GM19239 (cell line): Measurements from ENCODE around the gene SDHAF3.
A peak's percentile ranks its signal among the peaks of the same experiment; 100 is the strongest.
"Not testable (repeated sequence)": the region's sequence is repeated elsewhere in the genome, so short reads cannot be mapped to it uniquely, and the experiment has no call there.

Source experiments
- DNase-seq: peaks from one replicate; pipeline ENCODE4 v3.0.0; 2011; ENCODE audit warnings: low spot score; ENCODE audit not compliant: insufficient read length
- FAIRE-seq: peaks from 2 replicates; lab custom pipeline; 2011; peaks lifted over from hg19 to GRCh38; lab: Jason Lieb, UNC

Gene SDHAF3

GRCh38 chr7:97117372-97118188, at the start of gene SDHAF3:
SDHAF3 (plus strand) TSS chr7:97117698; CDS start chr7:97117724, 26 bp downstream.
- peak; percentile 79 for DNase-seq
- peak; percentile 98 for FAIRE-seq

GRCh38 chr7:97072025-97072424, 45.5 kb upstream of the SDHAF3 start:
- FAIRE-seq, DNase-seq: not testable (repeated sequence)

- FAIRE-seq = no peak
- DNase-seq = no peak
Observed at GRCh38 chr7:97075928-97076327, 41.6 kb upstream of the SDHAF3 start.

- FAIRE-seq (no peak), DNase-seq (no peak)
Observed at GRCh38 chr7:97078023-97078969, 39.2 kb upstream of the SDHAF3 start.

GRCh38 chr7:97079300-97079699, 38.2 kb upstream of the SDHAF3 start:
- FAIRE-seq = no peak

GRCh38 chr7:97081521-97082300, 35.8 kb upstream of the SDHAF3 start:
- no peak for FAIRE-seq
- DNase-seq = no peak

More at GRCh38 chr7:97079300-97079699, 38.2 kb upstream of the SDHAF3 start:
- no peak for DNase-seq

- DNase-seq (no peak), FAIRE-seq (no peak)
Observed at GRCh38 chr7:97088364-97088763, 29.1 kb upstream of the SDHAF3 start.

- DNase-seq = no peak
- FAIRE-seq = no peak
Observed at GRCh38 chr7:97089771-97090170, 27.7 kb upstream of the SDHAF3 start.

- FAIRE-seq (no peak), DNase-seq (no peak)
Observed at GRCh38 chr7:97090761-97091353, 26.6 kb upstream of the SDHAF3 start.

- FAIRE-seq = no peak
Observed at GRCh38 chr7:97094284-97094930, 23.1 kb upstream of the SDHAF3 start.

GRCh38 chr7:97096037-97096436, 21.5 kb upstream of the SDHAF3 start:
- FAIRE-seq (no peak), DNase-seq (no peak)

More at GRCh38 chr7:97094284-97094930, 23.1 kb upstream of the SDHAF3 start:
- DNase-seq = no peak

GRCh38 chr7:97096661-97097060, 20.8 kb upstream of the SDHAF3 start:
- FAIRE-seq (no peak), DNase-seq (no peak)

- FAIRE-seq (peak; percentile 93), DNase-seq (peak; percentile 37)
Observed at GRCh38 chr7:97104719-97105238, 12.7 kb upstream of the SDHAF3 start.

GRCh38 chr7:97107192-97107800, 10.2 kb upstream of the SDHAF3 start:
- FAIRE-seq = no peak
- no peak for DNase-seq

- no peak for DNase-seq
- no peak for FAIRE-seq
Observed at GRCh38 chr7:97116308-97116707, 1.2 kb upstream of the SDHAF3 start.

GRCh38 chr7:97117035-97117371, 495 bp upstream of the SDHAF3 start:
- FAIRE-seq = no peak

GRCh38 chr7:97118306-97118917, 914 bp downstream of the SDHAF3 start:
- DNase-seq (no peak), FAIRE-seq (no peak)

More at GRCh38 chr7:97117035-97117371, 495 bp upstream of the SDHAF3 start:
- DNase-seq = no peak

GRCh38 chr7:97119747-97120146, 2.2 kb downstream of the SDHAF3 start:
- FAIRE-seq = no peak
- no peak for DNase-seq
